ENCODE data around the gene UNC13A. TPM values are rescaled to one million over a fixed set of nuclear protein-coding genes. Genes with fewer than 3 reads are reported as not detected.
A peak's percentile ranks its signal among the peaks of the same experiment; 100 is the strongest.

UNC13A gene
- total and polyA plus RNA-seq, 2 donors (not counting 3 experiments of a cell fraction or from before 2014, with no cell fraction given), result 0.04 to 0.09 TPM

DNA sequence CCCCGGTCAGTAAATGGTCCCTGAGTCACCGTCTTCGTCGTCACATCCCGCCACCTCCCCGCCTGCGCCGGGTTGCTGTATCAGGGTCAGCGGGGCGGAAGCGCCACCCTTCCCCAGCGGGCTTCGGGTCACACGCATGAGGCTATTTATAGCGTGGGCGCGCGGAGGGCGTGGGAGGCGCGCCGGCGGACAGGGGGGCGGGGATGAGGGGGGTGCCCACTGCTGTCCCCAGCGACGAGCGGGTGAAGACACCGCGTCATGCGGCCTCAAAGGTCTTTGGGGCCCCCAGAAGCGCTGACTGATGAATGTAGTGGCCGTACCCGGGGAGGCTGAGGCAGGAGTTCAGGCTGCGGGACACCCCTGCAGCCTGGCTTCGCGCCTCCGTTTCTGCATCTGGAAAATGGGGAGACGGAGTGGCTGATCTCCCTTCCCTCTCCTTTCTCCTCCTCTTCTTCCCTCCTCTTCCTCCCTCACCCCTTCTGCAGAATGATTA lies 7.9 kb downstream of the UNC13A start:
- ChIA-PET CTCF (no interaction called here), POLR2A (no interaction called here)
- dilution Hi-C loops (cut with MboI; ENCODE audit: extremely low pct_ligation_motif_present, low sequenced_read_pairs) (no loop called here), intact Hi-C loops (cut with micrococcal nuclease) (no loop called here)
- Histone ChIP-seq H2AFZ (ENCODE audit: low read depth, low read length) (peak overlapping the region; percentile 28), H3K27me3 (ENCODE audit: control insufficient read depth in 2 of 2, insufficient read depth in 2 of 2, low read length in 2 of 2) (peaks cover 0 to 4% of the 10 kb centered on the region in 2 experiments), H3K36me3 (ENCODE audit: control insufficient read depth in 2 of 2, extremely low read depth in 1 of 2, insufficient read depth in 2 of 2, low read length in 2 of 2) (no peaks in the 10 kb centered on the region), H3K4me3 (replicated peaks in 1 of 3; ENCODE audit: insufficient read depth in 1 of 3, low read depth in 1 of 3, low read length in 3 of 3) (no peak overlapping the region), H3K27ac (ENCODE audit: insufficient read depth, low read depth, low read length) (no peak overlapping the region), H3K79me2 (ENCODE audit: control insufficient read depth, insufficient read depth, low read length) (no peaks in the 10 kb centered on the region), H3K9ac (replicated peaks; ENCODE audit: extremely low read depth, insufficient read depth, low read length) (no peak overlapping the region), H3K9me1 (replicated peaks; ENCODE audit: control insufficient read depth, extremely low read depth, insufficient read depth, low read length) (no peaks in the 10 kb centered on the region), H4K20me1 (replicated peaks; ENCODE audit: control insufficient read depth, extremely low read depth, insufficient read depth, low read length) (no peaks in the 10 kb centered on the region), H3K4me1 (ENCODE audit: control insufficient read depth, extremely low read depth, insufficient read depth, low read length) (peaks cover 16% of the 10 kb centered on the region), H3K4me2 (ENCODE audit: insufficient read depth, low read length) (peak overlapping the region; percentile 53), H3K9me3 (replicated peaks; ENCODE audit: control insufficient read depth, insufficient read depth, low read length) (no peaks in the 10 kb centered on the region)
- peak; percentile 62 for FAIRE-seq
- peak; percentile 74 for DNase-seq (ENCODE audit: low read depth, low spot score)
- no TSS peak for BruUV-seq (replicated peaks)
- TF ChIP-seq JUN (IDR thresholded peaks at IDR 0.05; ENCODE audit: borderline replicate concordance, insufficient read depth, insufficient read length, low read depth), result peak; percentile 37
- TF ChIP-seq, protein P1, sequence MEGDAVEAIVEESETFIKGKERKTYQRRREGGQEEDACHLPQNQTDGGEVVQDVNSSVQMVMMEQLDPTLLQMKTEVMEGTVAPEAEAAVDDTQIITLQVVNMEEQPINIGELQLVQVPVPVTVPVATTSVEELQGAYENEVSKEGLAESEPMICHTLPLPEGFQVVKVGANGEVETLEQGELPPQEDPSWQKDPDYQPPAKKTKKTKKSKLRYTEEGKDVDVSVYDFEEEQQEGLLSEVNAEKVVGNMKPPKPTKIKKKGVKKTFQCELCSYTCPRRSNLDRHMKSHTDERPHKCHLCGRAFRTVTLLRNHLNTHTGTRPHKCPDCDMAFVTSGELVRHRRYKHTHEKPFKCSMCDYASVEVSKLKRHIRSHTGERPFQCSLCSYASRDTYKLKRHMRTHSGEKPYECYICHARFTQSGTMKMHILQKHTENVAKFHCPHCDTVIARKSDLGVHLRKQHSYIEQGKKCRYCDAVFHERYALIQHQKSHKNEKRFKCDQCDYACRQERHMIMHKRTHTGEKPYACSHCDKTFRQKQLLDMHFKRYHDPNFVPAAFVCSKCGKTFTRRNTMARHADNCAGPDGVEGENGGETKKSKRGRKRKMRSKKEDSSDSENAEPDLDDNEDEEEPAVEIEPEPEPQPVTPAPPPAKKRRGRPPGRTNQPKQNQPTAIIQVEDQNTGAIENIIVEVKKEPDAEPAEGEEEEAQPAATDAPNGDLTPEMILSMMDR (IDR thresholded peaks at IDR 0.05; ENCODE audit: extremely low read depth in 1 of 2, insufficient read depth in 1 of 2, low read depth in 1 of 2, low read length in 2 of 2), result no peak
- no peak for TF ChIP-seq POLR2A (IDR thresholded peaks at IDR 0.05; ENCODE audit: low read depth, low read length)
- TF ChIP-seq FOS (IDR thresholded peaks at IDR 0.05; ENCODE audit: borderline replicate concordance, insufficient read depth, low read length), result peak; percentile 54
- peak; percentile 72 for TF ChIP-seq POLR2AphosphoS5 (IDR thresholded peaks at IDR 0.05; ENCODE audit: insufficient read depth, low read depth, low read length)
- no peak for TF ChIP-seq GATA2 (IDR thresholded peaks at IDR 0.05; ENCODE audit: insufficient read depth, insufficient read length, low read depth, low read length)

Measured in endothelial cell of umbilical vein (primary cell).